CD4-positive, alpha-beta T cell treated with Interleukin-2 at 100 ng/mL for 4 hours (primary cell): ENCODE results near the gene STRC.
"Not testable (repeated sequence)": the region's sequence is repeated elsewhere in the genome, so short reads cannot be mapped to it uniquely, and the experiment has no call there.

Experiments used
- DNase-seq: peaks from one replicate; pipeline ENCODE4 v3.0.0-alpha.2; 2020; ENCODE audit warnings: low spot score

STRC gene

DNA sequence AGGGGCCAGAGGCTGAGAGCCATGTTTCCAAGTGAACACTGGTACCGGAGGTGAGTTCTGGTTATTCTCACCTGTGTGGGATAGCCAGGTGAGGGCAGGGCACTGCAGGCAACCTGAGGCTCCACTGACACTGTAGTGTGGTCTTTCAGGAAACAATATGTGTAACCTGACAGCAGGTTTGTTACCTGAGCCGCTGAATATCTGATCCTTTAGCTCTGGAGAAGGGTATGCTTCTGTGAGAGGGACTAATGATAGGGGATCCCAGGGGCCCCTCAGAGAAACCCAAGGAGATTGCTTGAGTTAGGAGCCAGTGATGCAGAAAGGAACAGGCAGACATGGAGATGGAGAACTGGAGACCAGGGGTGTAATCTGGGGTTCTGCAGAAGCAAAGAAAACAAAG lies at the start of gene STRC:
TSS of gene STRC (minus strand) at position 101 of the 400 bp plus-strand sequence. CDS start at position 23, 78 bp downstream.
- not testable (repeated sequence) for DNase-seq

DNA sequence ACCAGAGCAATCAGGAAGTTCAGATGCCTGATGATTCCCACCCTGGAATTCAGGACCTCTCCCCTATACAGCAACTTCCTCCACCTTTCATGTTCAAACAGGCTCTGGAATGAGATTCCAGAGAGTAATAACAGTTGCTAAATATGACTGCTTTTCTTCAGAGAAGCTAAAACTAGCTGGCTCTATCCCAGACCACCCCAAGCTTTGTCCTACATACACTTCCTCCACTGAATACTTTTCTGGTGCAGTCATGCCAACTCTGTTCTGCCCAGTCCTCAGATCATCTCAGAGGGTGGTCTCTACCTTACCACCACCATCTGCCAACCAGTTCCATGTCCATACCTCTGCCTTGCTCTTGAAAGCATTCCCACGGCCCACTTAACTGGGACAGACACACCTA lies 47.6 kb upstream of the STRC start:
- DNase-seq = not testable (repeated sequence)

DNA sequence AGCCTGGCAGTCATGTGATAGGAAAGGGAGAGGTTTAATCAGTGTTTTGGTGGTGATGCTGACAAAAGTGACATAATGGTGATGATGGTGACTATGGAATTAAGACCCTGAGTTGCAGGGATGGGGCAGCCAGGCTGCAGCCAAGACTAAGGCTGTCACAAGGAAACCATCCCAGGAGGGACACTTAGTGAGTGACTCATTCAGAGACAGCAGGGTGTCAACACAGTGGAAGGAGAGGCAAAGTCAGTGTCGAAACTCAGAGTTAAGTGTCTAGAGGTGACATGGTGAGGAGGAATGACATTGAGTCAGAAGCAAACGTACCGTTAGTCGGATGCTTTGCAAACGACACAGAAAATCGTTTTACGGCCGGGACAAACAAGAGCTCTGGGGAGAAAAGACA lies 44.7 kb upstream of the STRC start:
- not testable (repeated sequence) for DNase-seq

DNA sequence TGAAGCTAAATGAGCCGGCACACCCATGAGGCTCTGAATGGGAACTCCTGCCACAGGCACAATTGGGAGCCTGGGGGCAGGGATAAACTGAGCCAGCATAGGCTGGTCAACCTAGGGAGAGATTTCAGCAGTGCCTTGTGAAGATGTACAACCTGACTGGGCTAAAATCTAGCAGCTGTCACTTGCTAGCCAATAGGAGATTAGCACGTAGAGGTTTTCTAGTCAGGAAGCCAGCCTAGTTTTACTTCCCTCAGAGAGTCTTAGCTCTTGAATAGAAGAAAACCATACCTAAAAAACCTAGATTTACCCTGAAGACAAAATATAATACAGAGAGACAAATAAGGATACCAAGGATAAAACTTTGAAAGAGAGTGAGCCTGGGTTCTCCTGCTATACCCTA lies 43.7 kb upstream of the STRC start:
- DNase-seq = not testable (repeated sequence)

DNA sequence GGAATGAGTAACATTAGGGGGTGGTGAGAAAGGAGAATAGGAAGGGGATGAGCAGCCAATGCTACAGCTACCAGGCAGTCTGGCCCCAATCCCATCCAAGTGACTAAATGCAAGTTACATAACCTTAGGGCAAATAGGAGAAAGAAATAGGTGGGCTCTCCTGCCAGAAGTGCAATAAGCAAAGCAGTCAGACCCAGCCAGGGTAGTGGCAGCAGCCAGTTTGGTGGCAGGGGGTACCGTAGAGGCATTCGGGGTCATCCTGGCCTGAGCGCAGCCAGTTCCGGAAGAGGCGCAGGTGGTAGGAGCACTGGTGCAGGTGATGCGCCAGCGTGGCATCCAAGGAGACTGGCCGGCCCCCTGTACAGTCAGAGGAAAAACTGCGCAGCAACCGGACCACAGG lies 41.1 kb upstream of the STRC start:
- not testable (repeated sequence) for DNase-seq

DNA sequence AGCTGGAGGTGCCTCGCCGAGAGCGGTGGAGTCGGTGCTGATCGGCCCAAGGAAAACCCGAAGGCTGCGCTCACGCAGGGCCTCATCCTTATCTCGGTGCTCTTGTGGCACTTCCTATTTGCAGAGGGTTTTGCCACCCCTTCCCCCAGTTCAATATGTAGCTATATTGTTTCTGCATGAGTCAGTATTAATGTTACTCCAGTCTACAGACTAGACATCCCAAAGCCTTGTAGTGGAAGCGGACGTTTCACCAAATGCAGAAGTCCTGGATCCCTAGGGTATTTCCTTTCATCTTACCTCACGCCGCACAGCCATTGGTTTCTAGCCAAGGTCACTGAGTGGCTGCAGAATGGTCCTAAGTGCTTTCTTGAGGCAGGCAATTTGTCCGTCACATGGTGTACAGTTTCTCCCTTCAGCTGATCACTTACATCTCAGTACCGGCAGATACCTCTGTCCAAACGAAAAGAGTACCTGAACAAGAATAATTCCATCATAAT lies 30.9 kb upstream of the STRC start:
- not testable (repeated sequence) for DNase-seq

DNA sequence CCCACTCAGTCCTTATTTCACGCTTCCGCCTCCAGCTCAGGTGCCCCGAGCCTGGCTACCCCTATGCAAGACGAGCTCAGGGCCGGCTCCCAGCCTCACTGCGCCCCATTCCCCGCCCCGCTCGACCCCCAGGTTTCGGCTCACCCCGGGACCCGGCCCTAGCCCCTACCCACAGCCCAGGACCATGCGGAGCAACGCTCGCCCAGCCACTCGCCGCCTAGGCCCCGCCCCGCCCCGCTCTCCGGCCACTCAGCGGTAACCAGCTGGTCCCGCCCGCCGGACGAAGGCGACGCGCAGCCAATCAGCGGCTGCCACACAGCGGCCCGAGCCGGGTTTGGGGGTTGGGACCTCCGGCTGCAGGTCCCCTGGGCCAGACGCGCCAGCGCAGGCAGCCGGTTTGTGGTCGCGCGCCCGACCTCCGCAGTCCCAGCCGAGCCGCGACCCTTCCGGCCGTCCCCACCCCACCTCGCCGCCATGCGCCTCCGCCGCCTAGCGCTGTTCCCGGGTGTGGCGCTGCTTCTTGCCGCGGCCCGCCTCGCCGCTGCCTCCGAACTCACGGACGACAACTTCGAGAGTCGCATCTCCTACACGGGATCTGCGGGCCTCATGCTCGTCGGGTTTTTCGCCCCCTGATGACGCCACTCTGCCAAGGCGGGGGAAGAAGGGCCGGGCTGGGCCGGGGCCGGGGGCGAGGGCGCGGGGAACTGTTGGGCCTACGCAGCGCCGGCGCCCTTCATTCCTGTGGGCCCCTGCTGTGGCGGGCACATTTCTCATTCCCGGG lies 30.2 kb upstream of the STRC start, which contains the start of gene CATSPER2:
TSS of gene CATSPER2 (minus strand) at position 196 of the 781 bp plus-strand sequence. CDS start 783 bp downstream, outside the sequence.
- no peak for DNase-seq

DNA sequence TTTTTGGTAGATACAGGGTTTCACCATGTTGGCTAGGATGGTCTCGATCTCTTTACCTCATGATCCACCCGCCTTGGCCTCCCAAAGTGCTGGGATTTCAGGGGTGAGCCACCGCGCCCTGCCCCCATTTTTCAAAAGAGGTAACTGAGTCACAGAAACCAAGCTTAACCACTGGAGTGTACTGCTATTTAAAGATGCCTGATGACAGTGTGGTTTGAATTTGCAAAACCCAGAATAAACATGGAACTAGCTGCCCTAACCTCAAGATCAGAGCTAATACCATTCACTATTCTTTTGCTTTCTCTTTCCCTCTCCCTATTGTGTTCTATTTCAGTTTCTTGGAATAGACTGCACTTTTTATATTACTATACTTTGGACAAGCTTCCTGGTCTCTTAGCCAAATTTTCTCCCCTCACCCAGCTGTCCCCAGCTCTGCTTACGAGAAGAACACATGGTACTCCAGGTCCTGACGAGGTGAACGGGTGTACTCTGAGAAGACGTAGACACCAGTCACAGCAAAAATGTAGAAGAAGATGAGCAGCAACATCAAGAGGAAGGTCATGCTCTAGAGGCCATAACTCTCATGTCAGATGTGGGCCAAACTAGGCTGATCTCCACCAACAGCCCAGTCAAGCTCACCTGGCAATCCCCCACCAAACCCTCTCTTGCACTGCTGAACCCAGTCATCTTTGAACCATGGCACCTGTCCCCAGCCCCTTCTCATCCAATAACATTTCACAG lies 20.0 kb upstream of the STRC start:
- DNase-seq = not testable (repeated sequence)

DNA sequence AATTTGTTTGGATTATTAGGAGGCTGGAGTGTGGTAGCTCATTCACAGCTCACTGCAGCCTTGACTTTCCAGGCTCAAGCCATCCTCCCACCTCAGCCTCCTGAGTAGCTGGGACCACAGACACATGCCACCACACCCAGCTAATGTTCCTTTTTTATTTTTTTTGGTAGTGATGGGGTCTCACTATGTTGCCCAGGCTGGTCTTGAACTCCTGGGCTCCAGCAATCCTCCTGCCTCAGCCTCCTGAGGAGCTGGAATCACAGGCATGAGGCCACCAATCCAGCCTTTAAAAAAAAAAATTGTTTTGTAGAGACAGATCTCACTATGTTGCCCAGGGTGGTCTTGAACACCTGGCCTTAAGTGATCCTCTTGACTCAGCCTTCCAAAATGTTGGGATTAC lies 8.3 kb upstream of the STRC start:
- DNase-seq = not testable (repeated sequence)

DNA sequence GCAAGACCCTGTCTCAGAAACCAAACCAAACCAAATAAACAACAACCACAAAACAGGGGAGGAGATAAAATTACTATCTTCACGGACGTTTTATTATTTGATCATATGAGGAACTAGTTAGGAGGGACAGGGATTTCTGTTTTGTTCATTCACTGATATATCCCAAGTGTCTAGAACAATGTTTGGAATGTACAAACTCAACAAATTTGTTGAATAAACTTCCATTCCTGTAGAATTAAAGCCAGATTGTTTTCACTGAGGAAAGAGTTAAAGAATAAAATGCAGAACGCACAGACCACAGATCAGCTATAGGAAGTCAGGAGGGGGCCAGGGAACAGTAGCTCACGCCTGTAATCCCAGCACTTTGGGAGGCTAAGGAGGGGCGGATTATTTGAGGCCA lies 6.5 kb upstream of the STRC start:
- DNase-seq = no peak

DNA sequence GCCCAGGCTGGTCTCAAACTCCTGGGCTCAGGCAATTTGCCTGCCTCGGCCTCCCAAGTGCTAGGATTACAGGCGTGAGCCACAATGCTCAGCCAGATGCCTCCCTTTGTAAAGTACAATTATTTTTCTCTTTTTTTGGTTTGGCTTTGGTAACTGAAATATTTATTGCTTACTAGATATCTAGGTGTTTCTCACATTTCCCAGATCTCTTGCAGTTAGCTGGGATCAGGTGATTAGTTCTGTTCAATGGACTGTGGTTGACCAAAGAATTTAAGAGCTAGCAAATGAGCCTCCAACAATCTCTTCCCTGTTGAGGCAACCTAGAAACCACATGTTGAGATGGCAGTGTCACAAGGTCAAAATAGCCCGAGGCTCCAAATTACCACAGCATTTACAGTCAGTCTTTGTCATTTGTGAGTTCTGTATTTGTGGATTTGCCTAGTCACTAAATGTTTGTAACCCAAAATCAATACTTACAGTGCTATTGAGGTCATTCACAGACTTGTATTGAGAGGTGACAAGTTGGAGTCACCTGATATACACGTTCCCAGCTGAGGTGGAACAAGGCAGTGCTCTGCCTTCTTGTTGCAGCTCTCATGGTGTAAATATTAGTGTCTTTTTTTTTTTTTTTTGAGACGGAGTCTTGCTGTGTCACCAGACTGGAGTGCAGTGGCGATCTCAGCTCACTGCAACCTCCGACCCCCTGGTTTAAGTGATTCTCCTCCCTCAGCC lies 3.6 kb upstream of the STRC start:
- DNase-seq = not testable (repeated sequence)

DNA sequence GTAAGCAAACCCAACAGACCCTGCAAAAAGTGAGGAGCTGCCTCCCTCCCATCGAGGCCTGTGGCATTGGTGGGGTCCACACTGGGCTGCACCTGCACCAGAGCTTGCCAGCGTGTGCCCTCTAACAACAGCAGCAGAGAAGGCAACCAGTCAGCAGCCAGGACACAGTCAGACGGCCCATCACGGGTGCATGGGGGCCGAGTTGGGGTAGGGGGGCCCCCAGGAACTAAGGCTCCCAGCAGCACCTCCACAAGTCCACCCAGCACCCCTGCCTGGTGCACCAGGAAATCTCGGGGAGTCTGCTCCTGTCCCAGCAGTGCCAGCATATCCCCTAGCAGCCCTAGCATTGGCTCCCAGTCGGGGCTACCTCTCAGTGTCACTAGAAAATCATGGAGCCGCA lies 850 bp downstream of the STRC start:
- DNase-seq = not testable (repeated sequence)

DNA sequence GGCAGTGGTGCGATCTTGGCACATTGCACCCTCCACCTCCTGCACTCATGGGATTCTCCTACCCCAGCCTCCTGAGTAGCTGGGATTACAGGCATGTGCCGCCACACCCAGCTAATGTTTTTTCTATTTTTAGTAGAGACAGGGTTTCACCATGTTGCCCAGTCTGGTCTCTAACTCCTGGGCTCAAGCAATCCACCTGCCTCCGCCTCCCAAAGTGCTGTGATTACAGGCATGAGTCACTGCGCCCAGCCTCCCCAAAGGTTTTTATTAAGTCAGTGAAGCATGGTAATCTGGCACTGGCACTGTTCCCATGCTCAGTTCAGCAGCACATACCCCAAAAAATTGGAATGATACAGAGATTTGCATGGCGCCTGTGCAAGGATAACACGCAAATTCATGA lies 16.4 kb downstream of the STRC start:
- DNase-seq = not testable (repeated sequence)

DNA sequence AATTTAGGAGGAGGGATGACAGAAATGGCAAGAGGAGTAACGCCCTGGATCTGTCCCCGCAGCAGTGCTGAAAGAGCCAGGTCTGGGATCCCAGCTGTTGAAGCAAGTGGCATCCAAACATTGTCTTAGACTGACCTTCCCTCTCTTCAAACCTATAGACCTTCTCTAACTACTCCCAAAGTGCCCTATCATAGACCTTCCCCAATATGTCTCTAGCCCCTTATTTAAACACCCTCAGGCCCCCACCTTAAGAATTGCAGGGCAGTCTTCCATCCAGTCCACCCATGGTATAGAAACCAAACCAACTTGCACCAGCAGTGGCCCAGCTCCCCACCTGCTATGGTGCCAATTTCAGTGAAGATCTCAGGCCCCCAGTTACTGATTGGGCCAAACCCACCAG lies 18.4 kb downstream of the STRC start:
- DNase-seq = not testable (repeated sequence)

DNA sequence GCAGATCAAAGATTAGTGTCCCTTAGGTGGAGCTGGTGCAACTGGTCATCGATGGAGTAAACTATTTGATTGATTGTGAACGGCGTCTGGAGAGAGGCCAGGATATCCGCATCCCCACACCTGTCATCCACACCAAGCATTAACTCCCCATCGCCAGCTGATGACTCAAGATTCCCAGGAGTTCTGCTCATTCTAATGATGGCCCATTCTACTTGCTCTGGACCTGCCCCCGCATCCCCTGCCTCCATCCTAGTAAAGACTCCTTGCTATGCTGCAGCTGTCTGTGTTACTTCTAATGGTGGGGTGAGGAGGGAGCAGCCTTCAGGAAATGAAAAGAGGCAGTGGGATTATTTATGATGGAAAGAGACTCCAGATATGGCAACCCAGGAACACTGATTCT lies 19.5 kb downstream of the STRC start:
- DNase-seq = not testable (repeated sequence)

DNA sequence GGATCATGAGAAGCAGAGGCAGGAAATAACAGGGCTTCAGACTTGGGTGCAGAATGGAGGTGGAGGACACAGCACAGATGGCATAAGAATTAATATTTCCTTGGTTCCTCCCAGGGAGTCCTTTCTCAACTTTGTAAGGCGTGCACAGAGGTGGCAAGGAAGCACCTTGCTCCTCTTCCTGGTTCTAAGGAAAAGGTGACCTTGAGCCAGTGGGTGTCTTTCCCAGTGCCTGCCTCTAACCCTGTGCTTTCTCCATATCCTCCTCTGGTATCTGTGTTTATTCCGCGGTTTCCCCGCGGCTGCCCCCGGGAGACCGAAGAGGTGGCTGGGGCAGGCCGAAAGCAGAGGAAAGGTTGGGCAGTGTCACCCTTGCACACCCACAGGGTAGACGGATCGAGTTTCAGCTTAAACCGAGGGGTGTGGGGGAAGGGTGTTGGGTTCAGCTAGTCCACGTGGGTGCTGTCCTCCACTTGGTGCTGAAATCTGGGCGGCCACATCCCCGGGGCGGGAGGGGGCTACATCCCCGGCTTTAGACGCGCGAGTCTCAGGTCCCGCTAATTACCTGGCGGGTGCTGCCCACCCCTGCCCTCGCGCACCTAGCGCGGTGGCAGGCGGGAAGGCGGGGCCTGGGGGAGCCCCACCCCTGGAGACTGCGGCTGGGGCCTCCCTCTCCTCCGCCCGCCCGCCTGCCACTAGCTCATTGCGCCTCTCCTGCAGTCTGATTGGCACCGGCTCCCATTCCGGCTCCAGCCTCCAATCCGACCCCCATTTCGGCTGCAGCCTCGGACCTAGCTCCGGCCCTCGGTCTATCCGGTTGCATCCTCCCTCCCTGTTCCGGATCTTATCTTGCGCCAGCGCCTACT lies 25.0 kb downstream of the STRC start, which contains the start of gene CKMT1B:
TSS of gene CKMT1B (plus strand) at position 700 of the 863 bp plus-strand sequence. CDS start 192 bp downstream, outside the sequence.
- DNase-seq = not testable (repeated sequence)

DNA sequence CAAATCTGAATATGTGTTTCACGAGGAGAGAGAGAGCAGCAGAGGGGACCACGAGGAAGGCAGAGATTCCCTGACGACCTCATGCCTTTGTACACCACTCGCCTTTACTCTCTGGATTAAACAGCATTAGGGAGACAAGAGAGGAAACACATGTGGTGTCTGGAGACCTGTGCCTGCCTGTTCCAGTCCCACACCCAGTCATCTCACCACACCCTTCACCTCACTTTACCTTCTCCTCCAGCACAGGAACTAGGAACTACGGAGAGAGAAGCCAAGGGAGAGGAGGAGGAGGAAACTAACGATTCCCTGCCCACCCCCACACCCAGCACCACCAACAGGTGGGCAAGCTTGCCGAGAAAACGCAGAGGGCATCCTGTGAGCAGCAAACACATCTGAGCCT lies 25.8 kb downstream of the STRC start:
- not testable (repeated sequence) for DNase-seq

DNA sequence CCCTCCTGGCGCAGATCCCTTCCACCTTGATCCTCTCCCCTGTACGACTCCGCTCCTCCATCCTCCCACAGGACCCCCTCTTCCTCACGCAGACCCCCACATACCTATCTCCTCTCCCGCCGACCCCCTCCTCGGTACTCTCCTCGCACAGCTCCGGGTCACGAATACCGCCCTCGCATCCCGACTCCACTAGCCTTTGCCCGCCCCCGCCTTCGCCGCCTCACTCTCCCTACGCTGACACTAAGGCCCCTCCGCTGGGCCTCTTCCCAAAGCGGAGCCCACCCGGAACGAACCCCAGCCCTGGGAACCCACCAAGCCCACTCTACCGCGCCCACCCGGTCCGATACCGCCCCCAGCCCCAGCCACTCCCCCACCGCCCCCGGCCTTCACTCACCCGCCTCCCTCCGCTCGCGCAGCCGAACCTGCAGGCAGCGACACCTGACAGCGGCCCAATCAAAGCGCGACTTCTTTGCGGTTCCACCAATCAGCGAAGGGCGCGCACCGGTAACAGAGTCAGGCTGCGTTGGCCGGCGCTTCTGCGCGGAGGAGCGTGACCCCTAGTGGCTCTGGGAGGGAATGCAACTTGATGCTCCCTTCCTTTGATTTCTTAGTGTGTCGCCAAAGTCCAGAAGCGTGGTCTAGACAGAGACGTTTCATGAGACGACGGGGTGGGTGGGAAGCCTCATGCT lies 28.7 kb downstream of the STRC start, which contains the start of gene PPIP5K1:
TSS of gene PPIP5K1 (minus strand) at position 431 of the 689 bp plus-strand sequence. CDS start 5,704 bp downstream, outside the sequence.
- DNase-seq = not testable (repeated sequence)

DNA sequence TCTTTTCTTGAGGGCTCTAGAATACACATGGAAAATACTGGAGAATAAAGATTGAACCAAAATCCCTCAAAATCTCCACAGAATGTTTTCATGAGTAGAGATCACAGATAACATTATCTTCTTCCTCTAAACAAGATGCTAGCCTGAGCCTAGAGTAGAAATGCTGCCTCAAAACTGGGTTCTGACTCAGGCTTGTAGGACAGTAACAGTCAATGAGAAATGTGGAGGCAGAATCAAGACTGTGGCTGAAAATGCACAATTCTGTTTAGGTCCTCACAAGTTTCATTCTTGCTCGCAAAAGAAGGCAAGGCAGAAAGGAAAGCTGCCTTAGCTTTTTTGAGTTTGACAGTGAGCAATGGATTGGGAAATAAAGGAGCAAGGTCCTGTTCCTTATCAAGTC lies 44.0 kb downstream of the STRC start:
- DNase-seq = not testable (repeated sequence)

DNA sequence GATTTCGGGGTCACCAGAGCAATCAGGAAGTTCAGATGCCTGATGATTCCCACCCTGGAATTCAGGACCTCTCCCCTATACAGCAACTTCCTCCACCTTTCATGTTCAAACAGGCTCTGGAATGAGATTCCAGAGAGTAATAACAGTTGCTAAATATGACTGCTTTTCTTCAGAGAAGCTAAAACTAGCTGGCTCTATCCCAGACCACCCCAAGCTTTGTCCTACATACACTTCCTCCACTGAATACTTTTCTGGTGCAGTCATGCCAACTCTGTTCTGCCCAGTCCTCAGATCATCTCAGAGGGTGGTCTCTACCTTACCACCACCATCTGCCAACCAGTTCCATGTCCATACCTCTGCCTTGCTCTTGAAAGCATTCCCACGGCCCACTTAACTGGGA lies 52.0 kb downstream of the STRC start:
- not testable (repeated sequence) for DNase-seq
